MCF 10A (cell line): ENCODE data around the gene TCERG1L. TPM values are rescaled to one million over a fixed set of nuclear protein-coding genes. Genes with fewer than 3 reads are reported as not detected.
A peak's percentile ranks its signal among the peaks of the same experiment; 100 is the strongest.

Experiments
- BruUV-seq: library from RNA; stranded (reverse); fragments of 400-500 nt; replicated peaks from 2 replicates; lab custom pipeline; 2021; lab: Mats Ljungman, UMichigan
- CTCF ChIA-PET: fragments of 300-600 bp; sonication (Branson Sonifier 250); formaldehyde crosslinking; extraction: SDS; loops from one replicate; lab custom pipeline; 2021; ENCODE audit warnings: antibody characterized with exemption, inconsistent platforms; lab: Yijun Ruan, JAX
- POLR2A ChIA-PET: fragments of 300-600, 350-650 bp; sonication (Branson Sonifier 250); formaldehyde crosslinking; extraction: SDS; loops from one replicate; lab custom pipeline; 2020; ENCODE audit warnings: antibody characterized with exemption, inconsistent platforms; lab: Yijun Ruan, JAX
- DNase-seq: peaks from one replicate; pipeline ENCODE4 v3.0.0-alpha.2; 2018; ENCODE audit not compliant: unreplicated experiment
- H3K27ac Mint-ChIP-seq: one replicate; pipeline ENCODE4 v1.8.0; 2022; ENCODE audit warnings: mild to moderate bottlenecking, low read depth, mixed read lengths; ENCODE audit not compliant: unreplicated experiment
- H3K27me3 Mint-ChIP-seq: one replicate; pipeline ENCODE4 v1.8.0; 2022; ENCODE audit warnings: mixed read lengths; ENCODE audit not compliant: insufficient read depth, unreplicated experiment
- H3K36me3 Mint-ChIP-seq: one replicate; pipeline ENCODE4 v1.8.0; 2022; ENCODE audit warnings: mild to moderate bottlenecking, moderate library complexity, mixed read lengths; ENCODE audit not compliant: insufficient read depth, unreplicated experiment
- H3K4me1 Mint-ChIP-seq: one replicate; pipeline ENCODE4 v1.8.0; 2022; ENCODE audit warnings: mixed read lengths; ENCODE audit not compliant: insufficient read depth, unreplicated experiment
- H3K4me3 Mint-ChIP-seq: one replicate; pipeline ENCODE4 v1.8.0; 2022; ENCODE audit warnings: mild to moderate bottlenecking, moderate library complexity, mixed read lengths; ENCODE audit not compliant: unreplicated experiment
- H3K9me3 Mint-ChIP-seq: one replicate; pipeline ENCODE4 v1.8.0; 2022; ENCODE audit warnings: mixed read lengths; ENCODE audit not compliant: unreplicated experiment
- CTCF ChIP-seq: fragments of 200-600 bp; IDR thresholded peaks from one replicate; pipeline ENCODE4 v1.8.0; 2022; ENCODE audit warnings: antibody characterized with exemption, mild to moderate bottlenecking; ENCODE audit not compliant: unreplicated experiment
- intact Hi-C: fragments of 100-400 bp; cut with micrococcal nuclease; formaldehyde crosslinking; loops from 2 replicates; pipeline ENCODE4 v1.14.1; 2022
- total RNA-seq: library from RNA; stranded (reverse); gene quantifications from 2 replicates; pipeline ENCODE4 v1.2.3, GENCODE V29; 2022

TCERG1L gene
- total RNA-seq, 1 experiment from 2014 or later = not detected

GRCh38 chr10:131099028-131099726 is 212.3 kb downstream of the TCERG1L start:
- CTCF ChIA-PET = no interaction called here
- TF ChIP-seq CTCF = no peak

GRCh38 chr10:131098416-131098952 is 213.0 kb downstream of the TCERG1L start:
- H3K27ac Mint-ChIP-seq = no peak overlapping the region
- H3K4me1 Mint-ChIP-seq = peaks cover 16% of the 10 kb centered on the region
- ChIA-PET CTCF (no interaction called here), POLR2A (no interaction called here)
- H3K9me3 Mint-ChIP-seq = no peaks in the 10 kb centered on the region
- intact Hi-C loops = no loop called here
- H3K4me3 Mint-ChIP-seq = no peak overlapping the region
- no peaks in the 10 kb centered on the region for H3K27me3 Mint-ChIP-seq
- no TSS peak for BruUV-seq
- TF ChIP-seq CTCF = no peak
- H3K36me3 Mint-ChIP-seq = no peaks in the 10 kb centered on the region
- no peak for DNase-seq

More at GRCh38 chr10:131099028-131099726, 212.3 kb downstream of the TCERG1L start:
- Mint-ChIP-seq H3K27me3 (no peaks in the 10 kb centered on the region), H3K4me3 (no peak overlapping the region), H3K9me3 (no peaks in the 10 kb centered on the region), H3K4me1 (peaks cover 16% of the 10 kb centered on the region), H3K36me3 (no peaks in the 10 kb centered on the region), H3K27ac (no peak overlapping the region)
- DNase-seq = no peak
- intact Hi-C loops = no loop called here
- BruUV-seq = no TSS peak
- POLR2A ChIA-PET = no interaction called here

DNA sequence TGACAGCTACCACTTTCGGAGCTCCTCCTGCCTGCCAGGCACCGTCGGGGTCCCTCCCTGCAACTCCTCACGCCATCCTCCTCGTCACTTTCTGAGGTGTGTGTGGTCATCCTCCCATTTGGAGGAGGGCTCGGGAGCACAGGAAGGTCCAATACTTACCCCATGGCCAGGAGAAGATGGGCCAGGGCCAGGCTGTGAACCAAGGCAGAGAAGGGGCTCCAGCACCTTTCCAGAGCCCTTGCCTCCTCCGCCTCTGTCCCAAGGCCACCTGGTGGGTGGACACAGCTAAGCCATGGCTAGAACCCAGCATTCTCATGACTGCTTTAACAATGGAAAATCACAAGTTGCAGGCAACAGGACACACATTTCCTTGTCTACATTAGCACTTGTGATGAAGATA is 215.5 kb downstream of the TCERG1L start:
- Mint-ChIP-seq H3K36me3 (no peaks in the 10 kb centered on the region), H3K27me3 (no peaks in the 10 kb centered on the region), H3K4me1 (peaks cover 16% of the 10 kb centered on the region), H3K9me3 (no peaks in the 10 kb centered on the region), H3K27ac (no peak overlapping the region), H3K4me3 (no peak overlapping the region)
- POLR2A ChIA-PET = interaction anchor here (0.9 to 1.5 kb wide), 2 partner anchors 22 to 32 kb away, joined by 4 to 5 read pairs; no protein-coding TSS in a partner anchor
- no peak for DNase-seq
- TF ChIP-seq CTCF = no peak
- CTCF ChIA-PET = interaction anchor here (0.6 to 1.0 kb wide), 2 partner anchors 55 to 1207 kb away, joined by 3 to 4 read pairs; no protein-coding TSS in a partner anchor
- BruUV-seq = no TSS peak
- intact Hi-C loops = no loop called here

GRCh38 chr10:131095313-131095580 is 216.3 kb downstream of the TCERG1L start:
- H3K9me3 Mint-ChIP-seq = no peaks in the 10 kb centered on the region
- no TSS peak for BruUV-seq
- peak overlapping the region; percentile 97 for H3K27ac Mint-ChIP-seq
- DNase-seq = no peak
- no peaks in the 10 kb centered on the region for H3K36me3 Mint-ChIP-seq
- POLR2A ChIA-PET = interaction anchor here (0.7 to 1.5 kb wide), 6 partner anchors 13 to 1907 kb away, joined by 3 to 5 read pairs (median 4); no protein-coding TSS in a partner anchor
- no peaks in the 10 kb centered on the region for H3K27me3 Mint-ChIP-seq
- no peak for TF ChIP-seq CTCF
- no peak overlapping the region for H3K4me3 Mint-ChIP-seq
- intact Hi-C loops = no loop called here
- CTCF ChIA-PET = interaction anchor here (0.9 to 1.0 kb wide), 2 partner anchors 11 to 13 kb away, joined by 3 read pairs; no protein-coding TSS in a partner anchor
- peaks cover 16% of the 10 kb centered on the region for H3K4me1 Mint-ChIP-seq
